Sigmoid colon (tissue), 7 donors: ENCODE measurements around the gene GANAB. TPM values are rescaled to one million over a fixed set of nuclear protein-coding genes. Genes with fewer than 3 reads are reported as not detected.
A peak's percentile ranks its signal among the peaks of the same experiment; 100 is the strongest.

Experiments used
- DNase-seq: peaks from one replicate; pipeline ENCODE4 v3.0.0-alpha.2; 2019
- H3K27ac ChIP-seq, 4 donors: fragments of 200-600 bp; sonication (generic); one replicate each; pipeline ENCODE4 v1.5.1; 2016 to 2019; ENCODE audit warnings: mild to moderate bottlenecking in 1 of 4
- H3K27me3 ChIP-seq, 3 donors: fragments of 200-600 bp; sonication (generic); one replicate each; pipeline ENCODE4 v1.5.1; 2019; ENCODE audit warnings: mild to moderate bottlenecking in 1 of 3
- H3K36me3 ChIP-seq, 4 donors: fragments of 200-600 bp; sonication (generic); one replicate each; pipeline ENCODE4 v1.5.1; 2016 to 2019
- H3K4me1 ChIP-seq, 4 donors: fragments of 200-600 bp; sonication (generic); one replicate each; pipeline ENCODE4 v1.5.1; 2017 to 2019
- H3K4me3 ChIP-seq, 4 donors: fragments of 200-600 bp; sonication (generic); one replicate each; pipeline ENCODE4 v1.5.1; 2017 to 2019; ENCODE audit warnings: mild to moderate bottlenecking in 2 of 4, moderate library complexity in 1 of 4
- H3K9me3 ChIP-seq, 4 donors: fragments of 200-600 bp in 3 of 4; sonication (generic) in 3 of 4; one replicate each; pipeline versions ENCODE4 v1.5.1 to v1.6.1; 2013 to 2019
- CTCF ChIP-seq, 4 experiments: fragments of 450-650 bp in 3 of 4; fragments of 200-600 bp in 1 of 4; IDR thresholded peaks; one replicate each; pipeline ENCODE4 v1.5.1; 2016 to 2019; ENCODE audit warnings: antibody characterized with exemption in 4 of 4, mild to moderate bottlenecking in 3 of 4, moderate library complexity in 2 of 4
- EP300 ChIP-seq, 4 donors: sonication (generic); formaldehyde crosslinking; IDR thresholded peaks; one replicate each; pipeline ENCODE4 v1.6.1; 2017; ENCODE audit warnings: antibody characterized with exemption in 4 of 4
- POLR2A ChIP-seq, 2 donors: fragments of 450-650 bp; IDR thresholded peaks; one replicate each; pipeline ENCODE4 v1.6.1; 2016; ENCODE audit warnings: antibody characterized with exemption in 2 of 2, mild to moderate bottlenecking in 2 of 2, moderate library complexity in 2 of 2
- POLR2AphosphoS5 ChIP-seq, 4 donors: sonication (generic); formaldehyde crosslinking; IDR thresholded peaks; one replicate each; pipeline ENCODE4 v1.6.1; 2017; ENCODE audit warnings: antibody characterized with exemption in 4 of 4
- WGBS, 2 donors: extraction: QIAGEN DNeasy Blood & Tissue Kit; methylation state at CpG; one replicate each; pipeline ENCODE4 v1.1.7; 2013; 5-methylcytosine and 5-hydroxymethylcytosine counted together
- intact Hi-C: fragments of 100-400 bp; cut with DNase I; formaldehyde crosslinking; loops from one replicate; pipeline ENCODE4 v1.15.1; 2023
- polyA plus RNA-seq, 3 donors: library from polyadenylated mRNA; stranded (reverse); fragments of 200-250 nt; gene quantifications; one replicate each; pipeline ENCODE4 v1.2.3, GENCODE V29; 2013
- small RNA-seq, 3 donors: library from RNA; depleted of rRNA; stranded (forward); fragments of <200 nt; gene quantifications; one replicate each; pipeline ENCODE3, GENCODE V24; 2016
- total RNA-seq, 4 donors: library from RNA; depleted of rRNA; stranded (reverse); fragments of >200 nt; gene quantifications; one replicate each; pipeline ENCODE4 v1.1.0, GENCODE V29; 2016
- donor health status: healthy with polysubstance abuse.
- donor health status: Bipolar disorder and iron deficiency.
- donor health status: healthy.

The GANAB gene
- total and polyA plus RNA-seq, 7 donors: 12.6 to 163 (median 74.7) TPM

GRCh38 chr11:62575156-62575555 lies 71.3 kb downstream of the GANAB start:
- DNase-seq: no peak
- Histone ChIP-seq H3K4me1 (peaks cover 0 to 47% (median 35%) of the 10 kb centered on the region in 4 donors), H3K36me3 (peaks cover 4 to 64% (median 34%) of the 10 kb centered on the region in 4 donors), H3K27ac (peak overlapping the region; percentile 91 to 94 (median 93)), H3K4me3 (peak overlapping the region in 3 of 4 donors; percentile 64 to 92 (median 75)), H3K9me3 (no peaks in the 10 kb centered on the region), H3K27me3 (no peaks in the 10 kb centered on the region)
- TF ChIP-seq POLR2A (IDR thresholded peaks at IDR 0.05) (no peak), CTCF (IDR thresholded peaks at IDR 0.05) (no peak), POLR2AphosphoS5 (IDR thresholded peaks at IDR 0.05) (no peak), EP300 (IDR thresholded peaks at IDR 0.05) (no peak)
- intact Hi-C loops: loop anchor here (2.0 kb wide), 1 partner anchor 16 kb away; the partner anchor contains the start of gene TUT1
- 33 to 65% methylated on average over 17 of the region's 17 CpGs for WGBS, 2 donors

Small RNA genes within 50 kb of the gene (small RNA-seq; reads per million reads assigned to genes)
- gene AP001458.1 (0 reads per million in 3 donors), gene SNORA57 (0 reads per million in 3 donors)

Other genes starting within 250 kb of the GANAB start
- not detected for gene SCGB1A1, start 227.6 kb downstream of the GANAB start, total RNA-seq
- 10 to 100 TPM in 1 of 3 donors, not detected in 2; 11.4 TPM for gene SCGB1A1, start 227.6 kb downstream of the GANAB start, polyA plus RNA-seq
- 1,000 to 10,000 TPM in 2 of 4 donors, 100 to 1,000 TPM in 2; 751 to 1,294 (median 1,065) TPM for gene AHNAK, start 99.8 kb downstream of the GANAB start, total RNA-seq
- gene AHNAK, start 99.8 kb downstream of the GANAB start, polyA plus RNA-seq: 100 to 1,000 TPM in 1 of 3 donors, 10 to 100 TPM in 2; 82.3 to 141 (median 85.5) TPM
- 1,000 to 10,000 TPM; 1,344 to 1,788 (median 1,576) TPM for gene EEF1G, start 72.7 kb downstream of the GANAB start, total RNA-seq
- gene EEF1G, start 72.7 kb downstream of the GANAB start, polyA plus RNA-seq: 1,000 to 10,000 TPM; 1,418 to 2,108 (median 1,957) TPM
- 1 to 10 TPM; 5.4 to 7.1 (median 6.2) TPM for gene TUT1, start 55.1 kb downstream of the GANAB start, total RNA-seq
- 10 to 100 TPM in 1 of 3 donors, 1 to 10 TPM in 2; 5.3 to 16.8 (median 6.0) TPM for gene TUT1, start 55.1 kb downstream of the GANAB start, polyA plus RNA-seq
- 10 to 100 TPM; 50.1 to 62.2 (median 58.1) TPM for gene MTA2, start 44.7 kb downstream of the GANAB start, total RNA-seq
- gene MTA2, start 44.7 kb downstream of the GANAB start, polyA plus RNA-seq: 10 to 100 TPM; 28.8 to 86.3 (median 36.1) TPM
- gene EML3, start 33.8 kb downstream of the GANAB start, total RNA-seq: 10 to 100 TPM; 19.6 to 39.5 (median 30.2) TPM
- 10 to 100 TPM; 10.6 to 50.7 (median 16.2) TPM for gene EML3, start 33.8 kb downstream of the GANAB start, polyA plus RNA-seq
- 10 to 100 TPM in 2 of 4 donors, 1 to 10 TPM in 2; 5.3 to 13.8 (median 10.1) TPM for gene ROM1, start 33.4 kb downstream of the GANAB start, total RNA-seq
- gene ROM1, start 33.4 kb downstream of the GANAB start, polyA plus RNA-seq: 10 to 100 TPM in 1 of 3 donors, 1 to 10 TPM in 2; 3.0 to 14.2 (median 3.2) TPM
- 10 to 100 TPM; 11.1 to 26.3 (median 16.8) TPM for gene B3GAT3, start 24.6 kb downstream of the GANAB start, total RNA-seq
- gene B3GAT3, start 24.6 kb downstream of the GANAB start, polyA plus RNA-seq: 10 to 100 TPM in 2 of 3 donors, 1 to 10 TPM in 1; 9.7 to 47.5 (median 11.4) TPM
- 10 to 100 TPM; 11.2 to 13.2 (median 12.1) TPM for gene INTS5, start 6.7 kb upstream of the GANAB start, total RNA-seq
- 10 to 100 TPM in 1 of 3 donors, 1 to 10 TPM in 2; 7.8 to 14.8 (median 8.8) TPM for gene INTS5, start 6.7 kb upstream of the GANAB start, polyA plus RNA-seq
- gene C11orf98, start 18.6 kb upstream of the GANAB start, total RNA-seq: 10 to 100 TPM; 24.6 to 47.4 (median 26.9) TPM
- 100 to 1,000 TPM; 166 to 183 (median 176) TPM for gene C11orf98, start 18.6 kb upstream of the GANAB start, polyA plus RNA-seq
- 1 to 10 TPM; 2.9 to 6.1 (median 4.0) TPM for gene CSKMT, start 18.7 kb upstream of the GANAB start, total RNA-seq
- 10 to 100 TPM in 1 of 3 donors, 1 to 10 TPM in 2; 1.2 to 19.4 (median 4.9) TPM for gene CSKMT, start 18.7 kb upstream of the GANAB start, polyA plus RNA-seq
- 1 to 10 TPM; 4.9 to 9.7 (median 8.2) TPM for gene UQCC3, start 25.1 kb upstream of the GANAB start, total RNA-seq
- 10 to 100 TPM; 15.8 to 19.8 (median 18.0) TPM for gene UQCC3, start 25.1 kb upstream of the GANAB start, polyA plus RNA-seq
- 1 to 10 TPM; 2.0 to 4.1 (median 3.7) TPM for gene LBHD1, start 25.7 kb upstream of the GANAB start, total RNA-seq
- gene LBHD1, start 25.7 kb upstream of the GANAB start, polyA plus RNA-seq: 10 to 100 TPM in 1 of 3 donors, 1 to 10 TPM in 2; 3.0 to 12.9 (median 5.8) TPM
- gene UBXN1, start 32.5 kb upstream of the GANAB start, total RNA-seq: 100 to 1,000 TPM; 174 to 298 (median 199) TPM
- gene UBXN1, start 32.5 kb upstream of the GANAB start, polyA plus RNA-seq: 100 to 1,000 TPM; 132 to 188 (median 174) TPM
- gene LRRN4CL, start 42.9 kb upstream of the GANAB start, total RNA-seq: 10 to 100 TPM; 28.5 to 40.4 (median 32.1) TPM
- 1 to 10 TPM in 2 of 3 donors, under 1 TPM in 1; 0.23 to 3.1 (median 3.0) TPM for gene LRRN4CL, start 42.9 kb upstream of the GANAB start, polyA plus RNA-seq
- gene BSCL2, start 60.8 kb upstream of the GANAB start, total RNA-seq: 10 to 100 TPM; 35.5 to 69.8 (median 50.2) TPM
- 10 to 100 TPM; 18.0 to 72.3 (median 27.0) TPM for gene BSCL2, start 60.8 kb upstream of the GANAB start, polyA plus RNA-seq
- 1 to 10 TPM in 3 of 4 donors, not detected in 1; 1.4 to 5.0 (median 2.8) TPM for gene GNG3, start 61.1 kb upstream of the GANAB start, total RNA-seq
- gene GNG3, start 61.1 kb upstream of the GANAB start, polyA plus RNA-seq: 1 to 10 TPM in 2 of 3 donors, not detected in 1; 1.2 to 2.7 TPM
- gene HNRNPUL2, start 80.8 kb upstream of the GANAB start, total RNA-seq: 10 to 100 TPM; 22.9 to 30.7 (median 25.3) TPM
- gene HNRNPUL2, start 80.8 kb upstream of the GANAB start, polyA plus RNA-seq: 10 to 100 TPM; 36.6 to 54.3 (median 37.5) TPM
- 10 to 100 TPM; 21.9 to 39.9 (median 24.2) TPM for gene TTC9C, start 81.9 kb upstream of the GANAB start, total RNA-seq
- gene TTC9C, start 81.9 kb upstream of the GANAB start, polyA plus RNA-seq: 10 to 100 TPM; 27.6 to 30.4 (median 27.7) TPM
- 10 to 100 TPM in 1 of 4 donors, 1 to 10 TPM in 3; 6.6 to 12.1 (median 7.7) TPM for gene ZBTB3, start 107.5 kb upstream of the GANAB start, total RNA-seq
- gene ZBTB3, start 107.5 kb upstream of the GANAB start, polyA plus RNA-seq: 1 to 10 TPM; 1.2 to 5.0 (median 1.8) TPM
- 10 to 100 TPM; 42.7 to 59.5 (median 53.6) TPM for gene POLR2G, start 115.0 kb upstream of the GANAB start, total RNA-seq
- gene POLR2G, start 115.0 kb upstream of the GANAB start, polyA plus RNA-seq: 100 to 1,000 TPM in 1 of 3 donors, 10 to 100 TPM in 2; 73.5 to 111 (median 95.5) TPM
- gene TAF6L, start 124.8 kb upstream of the GANAB start, total RNA-seq: 10 to 100 TPM; 13.2 to 20.1 (median 16.7) TPM
- gene TAF6L, start 124.8 kb upstream of the GANAB start, polyA plus RNA-seq: 10 to 100 TPM in 1 of 3 donors, 1 to 10 TPM in 2; 3.0 to 20.7 (median 9.0) TPM
- 10 to 100 TPM; 38.2 to 49.6 (median 43.0) TPM for gene TMEM179B, start 140.8 kb upstream of the GANAB start, total RNA-seq
- 10 to 100 TPM; 27.0 to 63.9 (median 38.4) TPM for gene TMEM179B, start 140.8 kb upstream of the GANAB start, polyA plus RNA-seq
- gene TMEM223, start 145.4 kb upstream of the GANAB start, total RNA-seq: 10 to 100 TPM; 16.0 to 27.1 (median 24.1) TPM
- 10 to 100 TPM in 2 of 3 donors, 1 to 10 TPM in 1; 9.0 to 30.9 (median 15.5) TPM for gene TMEM223, start 145.4 kb upstream of the GANAB start, polyA plus RNA-seq
- gene NXF1, start 158.8 kb upstream of the GANAB start, total RNA-seq: 10 to 100 TPM; 33.2 to 68.1 (median 43.0) TPM
- 10 to 100 TPM; 20.3 to 63.3 (median 22.8) TPM for gene NXF1, start 158.8 kb upstream of the GANAB start, polyA plus RNA-seq
- gene STX5, start 185.4 kb upstream of the GANAB start, total RNA-seq: 10 to 100 TPM; 27.1 to 37.8 (median 31.2) TPM
- gene STX5, start 185.4 kb upstream of the GANAB start, polyA plus RNA-seq: 10 to 100 TPM; 27.8 to 31.2 (median 28.9) TPM
- 1 to 10 TPM in 1 of 4 donors, not detected in 3; 2.1 TPM for gene TEX54, start 186.2 kb upstream of the GANAB start, total RNA-seq
- gene TEX54, start 186.2 kb upstream of the GANAB start, polyA plus RNA-seq: not detected
- 10 to 100 TPM; 22.8 to 39.7 (median 34.7) TPM for gene WDR74, start 193.0 kb upstream of the GANAB start, total RNA-seq
- gene WDR74, start 193.0 kb upstream of the GANAB start, polyA plus RNA-seq: 10 to 100 TPM; 11.6 to 47.6 (median 24.0) TPM
- 10 to 100 TPM; 44.0 to 70.4 (median 50.4) TPM for gene SLC3A2, start 234.3 kb upstream of the GANAB start, total RNA-seq
- gene SLC3A2, start 234.3 kb upstream of the GANAB start, polyA plus RNA-seq: 100 to 1,000 TPM in 1 of 3 donors, 10 to 100 TPM in 2; 16.8 to 128 (median 39.1) TPM